HG03571 (cell line): ENCODE data around the gene TMEM259.

Experiments used
- ATAC-seq: cut with Tn5 transposase; IDR thresholded peaks from one replicate; pipeline ENCODE4 v1.9.1; 2021; ENCODE audit not compliant: unreplicated experiment

The TMEM259 gene

DNA sequence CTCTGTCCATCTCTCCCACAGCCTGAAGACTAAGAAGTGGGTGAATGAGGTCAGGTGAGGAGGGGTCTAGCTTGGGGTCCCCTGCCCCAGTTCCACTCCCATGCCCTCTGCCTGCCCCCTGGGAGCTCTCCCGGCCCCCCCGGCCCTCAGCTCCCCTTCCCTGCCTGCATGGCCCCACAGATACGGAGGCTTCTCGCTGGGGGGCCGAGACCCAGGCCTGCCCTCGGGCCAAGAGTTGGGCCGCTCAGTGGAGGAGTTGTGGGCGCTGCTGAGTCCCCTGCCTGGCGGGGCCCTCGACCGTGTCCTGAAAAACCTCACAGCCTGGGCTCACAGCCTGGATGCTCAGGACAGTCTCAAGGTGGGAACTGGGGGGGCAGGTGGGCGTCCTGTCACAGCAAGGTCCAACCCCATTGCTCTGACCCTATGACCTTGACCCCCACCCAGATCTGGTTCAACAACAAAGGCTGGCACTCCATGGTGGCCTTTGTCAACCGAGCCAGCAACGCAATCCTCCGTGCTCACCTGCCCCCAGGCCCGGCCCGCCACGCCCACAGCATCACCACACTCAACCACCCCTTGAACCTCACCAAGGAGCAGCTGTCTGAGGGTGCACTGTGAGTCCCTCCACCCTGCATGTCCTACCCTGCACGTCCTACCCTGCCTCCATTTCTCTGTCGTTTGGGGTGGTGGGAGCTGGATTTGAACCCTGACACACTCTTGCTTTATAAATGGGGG, 35.1 kb upstream of the TMEM259 start:
- ATAC-seq = no peak

DNA sequence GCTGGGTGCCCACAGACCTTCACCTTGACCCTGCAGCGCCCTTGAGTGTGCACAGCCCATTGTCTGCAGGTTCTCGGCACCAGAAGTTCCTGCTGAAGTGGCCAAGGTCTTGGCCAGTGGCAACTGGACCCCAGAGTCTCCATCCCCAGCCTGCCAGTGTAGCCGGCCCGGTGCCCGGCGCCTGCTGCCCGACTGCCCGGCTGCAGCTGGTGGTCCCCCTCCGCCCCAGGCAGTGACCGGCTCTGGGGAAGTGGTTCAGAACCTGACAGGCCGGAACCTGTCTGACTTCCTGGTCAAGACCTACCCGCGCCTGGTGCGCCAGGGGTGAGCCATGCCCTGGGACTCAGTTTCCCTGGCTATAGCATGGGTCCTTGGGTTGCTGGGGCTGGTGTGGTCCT, 34.1 kb upstream of the TMEM259 start:
- ATAC-seq = no peak

DNA sequence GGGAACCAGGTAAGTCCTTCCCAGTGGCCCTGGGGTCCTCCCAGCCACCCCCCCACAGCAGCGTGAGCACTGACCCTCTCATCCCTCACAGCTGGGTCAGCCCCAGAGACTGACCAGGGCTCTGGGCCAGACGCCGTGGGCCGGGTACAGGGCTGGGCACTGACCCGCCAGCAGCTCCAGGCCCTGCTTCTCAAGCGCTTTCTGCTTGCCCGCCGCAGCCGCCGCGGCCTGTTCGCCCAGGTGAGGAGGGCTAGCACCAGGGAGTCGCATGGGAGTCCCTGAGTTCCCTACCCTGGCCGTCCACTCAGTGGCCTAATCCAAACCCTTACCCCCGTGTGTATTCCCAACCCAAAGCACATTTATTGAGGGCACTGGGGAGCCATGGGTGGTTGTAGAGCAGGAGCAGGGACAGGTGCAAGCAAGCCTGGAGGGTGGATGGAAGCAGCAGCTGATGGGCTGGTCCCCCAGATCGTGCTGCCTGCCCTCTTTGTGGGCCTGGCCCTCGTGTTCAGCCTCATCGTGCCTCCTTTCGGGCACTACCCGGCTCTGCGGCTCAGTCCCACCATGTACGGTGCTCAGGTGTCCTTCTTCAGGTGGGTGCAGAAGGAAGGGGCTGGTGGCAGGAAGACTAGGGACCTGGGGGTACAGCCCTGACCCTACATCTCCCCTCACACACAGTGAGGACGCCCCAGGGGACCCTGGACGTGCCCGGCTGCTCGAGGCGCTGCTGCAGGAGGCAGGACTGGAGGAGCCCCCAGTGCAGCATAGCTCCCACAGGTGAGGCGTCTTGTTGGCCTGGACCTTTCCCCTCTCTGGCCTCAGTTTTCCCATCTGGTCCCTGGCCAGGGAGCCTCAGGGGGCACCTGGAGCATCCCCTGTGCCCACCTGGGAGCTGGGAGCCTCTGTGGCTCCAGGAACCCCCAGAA, 33.4 kb upstream of the TMEM259 start:
- ATAC-seq = no peak

DNA sequence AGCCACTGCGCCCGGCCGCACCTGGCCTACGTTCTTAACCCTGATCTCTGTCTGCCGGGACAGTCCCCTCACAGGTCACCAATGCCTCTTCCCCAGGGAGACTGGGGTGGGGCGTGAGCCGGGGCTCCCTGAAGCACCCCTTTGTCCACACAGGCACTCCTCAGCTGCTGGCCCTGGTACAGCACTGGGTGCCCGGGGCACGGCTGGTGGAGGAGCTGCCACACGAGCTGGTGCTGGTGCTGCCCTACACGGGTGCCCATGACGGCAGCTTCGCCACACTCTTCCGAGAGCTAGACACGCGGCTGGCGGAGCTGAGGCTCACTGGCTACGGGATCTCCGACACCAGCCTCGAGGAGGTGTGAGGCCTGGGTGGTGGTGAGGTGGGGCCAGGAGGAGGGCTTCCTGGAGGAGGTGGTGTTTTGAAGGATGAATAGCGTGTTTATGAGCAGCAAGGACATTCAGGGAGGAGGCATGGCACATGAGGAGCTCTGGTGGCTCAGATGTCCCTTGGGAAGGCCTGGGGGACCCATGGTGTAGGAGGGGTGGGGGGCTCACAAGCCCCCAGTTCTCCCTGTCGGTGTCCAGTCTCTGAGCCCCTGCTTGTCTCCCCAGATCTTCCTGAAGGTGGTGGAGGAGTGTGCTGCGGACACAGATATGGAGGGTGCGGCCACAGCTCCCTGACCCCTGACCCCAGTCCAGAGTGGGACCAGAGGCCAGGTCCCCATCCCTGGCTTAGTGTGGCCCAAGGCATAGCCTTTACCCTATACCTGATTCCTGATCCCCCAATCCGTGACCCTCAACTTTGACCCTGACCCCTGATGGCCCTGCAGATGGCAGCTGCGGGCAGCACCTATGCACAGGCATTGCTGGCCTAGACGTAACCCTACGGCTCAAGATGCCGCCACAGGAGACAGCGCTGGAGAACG, 32.5 kb upstream of the TMEM259 start:
- ATAC-seq = no peak

DNA sequence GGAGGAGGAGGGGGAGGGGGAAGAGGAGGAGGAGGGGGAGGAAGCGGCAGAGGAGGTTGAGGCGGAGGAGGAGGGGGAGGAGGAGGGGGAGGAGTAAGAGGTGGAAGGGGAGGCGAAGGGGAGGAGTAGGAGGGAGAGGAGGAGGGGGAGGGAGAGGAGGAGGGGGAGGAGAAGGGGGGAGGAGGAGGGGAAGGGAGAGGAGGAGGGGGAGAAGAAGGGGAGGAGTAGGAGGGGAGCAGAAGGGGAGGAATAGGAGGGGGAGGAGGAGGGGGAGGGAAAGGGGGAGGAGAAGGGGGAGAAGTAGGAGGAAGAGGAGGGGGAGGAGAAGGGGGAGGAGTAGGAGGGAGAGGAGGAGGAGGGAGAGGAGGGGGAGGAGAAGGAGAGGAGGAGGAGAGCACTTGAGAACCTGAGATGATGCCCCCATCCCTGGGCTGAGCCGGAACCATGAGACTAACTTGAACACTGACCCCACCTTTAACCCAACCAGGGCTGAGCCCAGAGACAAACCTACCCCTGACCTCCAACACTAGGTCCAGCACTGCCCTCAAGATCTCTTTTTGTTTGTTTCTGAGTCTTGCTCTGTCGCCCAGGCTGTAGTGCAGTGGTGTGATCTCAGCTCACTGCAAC, 31.5 kb upstream of the TMEM259 start:
- no peak for ATAC-seq

DNA sequence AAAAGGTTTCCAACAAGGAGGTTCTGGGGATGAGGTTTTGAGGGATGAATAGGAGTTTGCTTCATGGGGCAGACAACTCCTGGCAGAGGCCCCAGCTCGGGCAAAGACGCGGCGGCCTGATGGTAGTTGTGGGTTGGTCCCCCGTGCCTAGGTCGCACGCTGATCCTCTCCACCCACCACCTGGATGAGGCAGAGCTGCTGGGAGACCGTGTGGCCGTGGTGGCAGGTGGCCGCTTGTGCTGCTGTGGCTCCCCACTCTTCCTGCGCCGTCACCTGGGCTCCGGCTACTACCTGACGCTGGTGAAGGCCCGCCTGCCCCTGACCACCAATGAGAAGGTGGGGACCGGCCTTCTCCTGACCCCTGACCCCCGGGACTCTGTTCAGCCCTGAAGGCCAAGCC, 30.9 kb upstream of the TMEM259 start:
- ATAC-seq = no peak

DNA sequence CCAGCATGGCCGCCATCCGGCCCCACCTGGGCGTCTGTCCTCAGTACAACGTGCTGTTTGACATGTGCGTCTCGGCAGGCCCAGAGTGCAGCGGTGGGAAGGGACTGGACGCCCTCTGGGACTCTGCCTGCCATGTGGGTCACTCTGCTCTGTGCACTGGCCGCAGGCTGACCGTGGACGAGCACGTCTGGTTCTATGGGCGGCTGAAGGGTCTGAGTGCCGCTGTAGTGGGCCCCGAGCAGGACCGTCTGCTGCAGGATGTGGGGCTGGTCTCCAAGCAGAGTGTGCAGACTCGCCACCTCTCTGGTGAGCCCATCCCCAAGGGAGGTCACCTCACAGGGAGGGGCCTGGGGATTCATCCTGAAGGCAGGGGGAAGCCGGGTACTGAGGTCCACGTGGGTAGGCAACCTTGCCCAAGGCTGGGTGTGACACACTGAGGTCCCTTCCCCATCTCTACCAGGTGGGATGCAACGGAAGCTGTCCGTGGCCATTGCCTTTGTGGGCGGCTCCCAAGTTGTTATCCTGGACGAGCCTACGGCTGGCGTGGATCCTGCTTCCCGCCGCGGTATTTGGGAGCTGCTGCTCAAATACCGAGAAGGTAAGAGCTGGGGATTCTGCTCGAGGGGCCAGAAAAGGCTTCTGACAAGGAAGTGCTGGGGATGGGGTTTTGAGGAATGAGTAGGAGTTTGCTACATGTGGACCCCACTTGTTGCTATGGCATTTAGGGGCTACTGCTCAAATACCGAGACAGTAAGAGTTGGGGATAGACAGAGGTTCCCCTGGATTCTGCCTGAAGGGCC, 30.3 kb upstream of the TMEM259 start:
- no peak for ATAC-seq

DNA sequence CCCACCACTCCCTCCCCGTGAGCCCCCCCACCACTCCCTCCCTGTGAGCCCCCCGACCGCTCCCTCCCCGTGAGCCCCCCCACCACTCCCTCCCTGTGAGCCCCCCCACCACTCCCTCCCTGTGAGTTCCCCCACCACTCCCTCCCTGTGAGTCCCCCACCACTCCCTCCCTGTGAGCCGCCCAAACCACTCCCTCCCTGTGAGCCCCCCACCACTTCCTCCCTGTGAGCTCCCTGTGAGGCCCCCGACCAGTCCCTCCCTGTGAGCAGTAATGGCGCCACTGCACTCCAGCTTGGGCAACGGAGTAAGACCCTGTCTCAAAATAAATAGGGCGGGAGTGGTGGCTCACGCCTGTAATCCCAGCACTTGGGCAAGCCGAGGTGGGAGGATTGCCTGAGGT, 28.9 kb upstream of the TMEM259 start:
- no peak for ATAC-seq

DNA sequence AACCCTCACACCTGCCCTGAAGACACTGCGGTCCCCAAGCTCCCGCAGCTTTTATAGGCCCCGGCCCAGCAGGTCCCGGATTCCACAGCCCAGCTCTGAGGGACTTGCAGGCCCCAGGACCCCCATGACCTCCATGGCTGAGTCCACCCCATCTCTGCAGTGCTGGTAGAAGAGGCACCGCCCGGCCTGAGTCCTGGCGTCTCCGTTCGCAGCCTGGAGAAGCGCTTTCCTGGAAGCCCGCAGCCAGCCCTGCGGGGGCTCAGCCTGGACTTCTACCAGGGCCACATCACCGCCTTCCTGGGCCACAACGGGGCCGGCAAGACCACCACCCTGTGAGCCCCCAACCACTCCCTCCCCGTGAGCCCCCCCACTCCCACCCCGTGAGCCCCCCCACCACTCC, 28.2 kb upstream of the TMEM259 start:
- no peak for ATAC-seq

DNA sequence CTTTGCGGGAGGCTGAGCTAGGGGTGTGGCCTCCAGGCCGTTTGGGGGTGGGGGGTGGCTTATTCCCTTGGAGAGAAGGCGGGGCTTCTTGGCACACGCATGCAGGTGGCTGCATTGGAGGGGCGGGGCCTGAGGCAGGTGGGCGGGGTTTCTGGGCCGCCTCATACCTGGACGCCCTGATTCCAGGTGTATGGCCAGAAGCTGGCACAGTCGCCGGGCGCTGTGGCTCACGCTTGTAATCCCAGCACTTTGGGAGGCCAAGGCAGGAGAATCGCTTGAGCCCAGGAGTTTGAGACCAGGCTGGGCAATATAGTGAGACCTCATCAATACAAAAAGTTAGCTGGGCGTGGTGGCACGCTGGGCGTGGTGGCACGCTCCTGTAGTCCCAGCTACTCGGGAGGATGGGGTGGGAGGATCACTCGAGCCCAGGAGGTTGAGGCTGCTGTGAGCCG, 26.8 kb upstream of the TMEM259 start:
- ATAC-seq = no peak

DNA sequence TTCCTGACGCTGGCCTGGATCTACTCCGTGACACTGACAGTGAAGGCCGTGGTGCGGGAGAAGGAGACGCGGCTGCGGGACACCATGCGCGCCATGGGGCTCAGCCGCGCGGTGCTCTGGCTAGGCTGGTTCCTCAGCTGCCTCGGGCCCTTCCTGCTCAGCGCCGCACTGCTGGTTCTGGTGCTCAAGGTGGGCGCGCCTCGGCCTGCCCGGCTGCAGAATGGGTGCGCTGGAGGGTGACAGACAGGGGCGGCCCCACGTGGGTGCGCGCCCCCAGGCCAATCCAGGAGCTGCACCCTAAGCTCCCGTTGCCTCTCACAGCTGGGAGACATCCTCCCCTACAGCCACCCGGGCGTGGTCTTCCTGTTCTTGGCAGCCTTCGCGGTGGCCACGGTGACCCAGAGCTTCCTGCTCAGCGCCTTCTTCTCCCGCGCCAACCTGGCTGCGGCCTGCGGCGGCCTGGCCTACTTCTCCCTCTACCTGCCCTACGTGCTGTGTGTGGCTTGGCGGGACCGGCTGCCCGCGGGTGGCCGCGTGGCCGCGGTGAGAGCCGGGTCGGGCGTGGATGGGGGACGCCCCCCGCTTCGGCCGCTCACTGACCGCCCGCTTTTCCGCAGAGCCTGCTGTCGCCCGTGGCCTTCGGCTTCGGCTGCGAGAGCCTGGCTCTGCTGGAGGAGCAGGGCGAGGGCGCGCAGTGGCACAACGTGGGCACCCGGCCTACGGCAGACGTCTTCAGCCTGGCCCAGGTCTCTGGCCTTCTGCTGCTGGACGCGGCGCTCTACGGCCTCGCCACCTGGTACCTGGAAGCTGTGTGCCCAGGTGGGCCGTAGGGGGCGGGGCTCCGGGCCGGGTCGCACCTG, 26.1 kb upstream of the TMEM259 start:
- no peak for ATAC-seq

DNA sequence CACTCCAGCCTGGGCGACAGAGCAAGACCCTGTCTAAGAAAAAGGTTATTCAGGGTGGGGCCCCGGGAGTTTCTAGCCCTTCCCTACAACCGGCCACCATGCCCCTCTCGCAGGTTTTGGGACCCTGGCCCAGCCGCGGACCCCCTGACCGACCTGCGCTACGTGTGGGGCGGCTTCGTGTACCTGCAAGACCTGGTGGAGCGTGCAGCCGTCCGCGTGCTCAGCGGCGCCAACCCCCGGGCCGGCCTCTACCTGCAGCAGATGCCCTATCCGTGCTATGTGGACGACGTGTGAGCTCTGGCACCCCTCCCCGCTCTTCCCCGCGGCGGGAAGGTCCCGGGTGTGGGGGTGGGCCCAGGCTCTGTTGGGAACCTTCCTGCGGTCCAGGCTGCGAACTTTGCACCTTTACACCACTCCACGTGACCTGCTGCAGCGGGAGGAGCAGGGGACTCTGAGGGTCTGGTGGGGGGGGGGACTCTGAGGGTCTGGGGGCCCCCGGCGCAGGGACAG, 25.2 kb upstream of the TMEM259 start:
- ATAC-seq = no peak

DNA sequence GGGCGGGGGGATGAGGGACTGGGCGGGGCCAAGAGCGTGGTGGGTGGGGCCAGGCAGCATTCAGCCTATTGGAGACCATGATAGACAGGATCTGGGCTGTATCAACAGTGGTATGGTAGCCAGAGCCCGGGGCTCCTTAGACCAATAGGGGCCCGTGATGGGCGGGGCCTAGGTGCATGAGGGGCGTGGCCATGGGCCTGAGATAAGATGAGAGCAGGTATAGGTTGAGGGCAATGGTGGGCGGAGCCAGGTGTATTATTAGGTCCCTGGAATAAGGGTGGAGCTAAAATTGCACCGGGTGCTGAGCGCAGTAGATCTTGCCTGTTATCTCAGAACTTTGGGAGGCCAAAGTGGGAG, 24.3 kb upstream of the TMEM259 start:
- no peak for ATAC-seq

DNA sequence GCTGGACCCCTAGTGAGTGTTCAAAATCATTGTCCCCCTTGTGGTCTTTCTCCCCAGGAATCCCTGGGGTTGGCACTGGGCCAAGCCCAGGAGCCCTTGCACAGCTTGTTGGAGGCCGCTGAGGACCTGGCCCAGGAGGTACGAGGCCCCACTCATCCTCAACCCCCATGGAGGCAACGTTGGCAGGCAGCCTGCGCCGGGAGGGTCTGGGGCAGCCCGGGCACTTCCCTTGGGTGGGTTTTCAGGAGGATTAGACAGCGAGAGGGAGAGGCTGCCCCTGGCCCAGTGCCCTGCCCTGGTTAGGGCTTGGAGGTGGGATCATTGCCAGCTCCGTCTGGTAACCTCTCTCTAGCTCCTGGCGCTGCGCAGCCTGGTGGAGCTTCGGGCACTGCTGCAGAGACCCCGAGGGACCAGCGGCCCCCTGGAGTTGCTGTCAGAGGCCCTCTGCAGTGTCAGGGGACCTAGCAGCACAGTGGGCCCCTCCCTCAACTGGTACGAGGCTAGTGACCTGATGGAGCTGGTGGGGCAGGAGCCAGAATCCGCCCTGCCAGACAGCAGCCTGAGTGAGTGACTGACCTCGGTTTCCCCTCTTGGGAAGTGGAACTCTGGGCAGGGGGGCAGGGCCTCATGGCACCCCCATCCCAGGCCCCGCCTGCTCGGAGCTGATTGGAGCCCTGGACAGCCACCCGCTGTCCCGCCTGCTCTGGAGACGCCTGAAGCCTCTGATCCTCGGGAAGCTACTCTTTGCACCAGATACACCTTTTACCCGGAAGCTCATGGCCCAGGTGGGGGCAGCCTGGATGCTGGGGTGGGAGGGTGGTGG, 22.0 kb upstream of the TMEM259 start:
- ATAC-seq = no peak

DNA sequence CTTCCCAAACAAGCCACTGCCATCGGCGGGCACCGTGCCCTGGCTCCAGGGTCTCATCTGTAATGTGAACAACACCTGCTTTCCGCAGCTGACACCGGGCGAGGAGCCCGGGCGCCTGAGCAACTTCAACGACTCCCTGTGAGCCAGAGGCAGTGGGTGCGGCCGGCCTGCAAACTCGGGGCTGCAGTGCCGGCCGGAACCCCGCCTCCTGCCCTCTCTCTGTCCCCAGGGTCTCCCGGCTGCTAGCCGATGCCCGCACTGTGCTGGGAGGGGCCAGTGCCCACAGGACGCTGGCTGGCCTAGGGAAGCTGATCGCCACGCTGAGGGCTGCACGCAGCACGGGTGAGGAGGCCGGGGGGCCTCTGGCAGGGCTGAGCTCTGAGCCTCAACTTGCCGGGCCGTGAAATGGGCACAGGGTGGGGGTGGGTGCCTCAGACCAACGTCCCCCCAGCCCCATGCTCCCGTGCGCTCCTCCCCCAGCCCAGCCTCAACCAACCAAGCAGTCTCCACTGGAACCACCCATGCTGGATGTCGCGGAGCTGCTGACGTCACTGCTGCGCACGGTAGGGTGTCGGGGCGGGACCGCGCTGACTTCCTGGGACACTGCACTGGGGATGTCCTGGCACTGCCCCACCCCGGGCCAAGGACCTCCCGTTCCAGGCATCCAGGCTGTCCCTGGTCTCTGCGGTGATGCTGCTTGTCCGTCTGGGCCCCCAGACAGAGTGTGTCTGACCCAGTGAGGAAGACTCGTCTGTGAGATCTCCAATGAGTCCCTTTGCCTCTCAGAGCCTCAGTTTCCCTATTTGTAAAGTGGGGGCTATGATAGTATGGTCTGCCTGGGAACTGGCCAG, 21.1 kb upstream of the TMEM259 start:
- no peak for ATAC-seq

DNA sequence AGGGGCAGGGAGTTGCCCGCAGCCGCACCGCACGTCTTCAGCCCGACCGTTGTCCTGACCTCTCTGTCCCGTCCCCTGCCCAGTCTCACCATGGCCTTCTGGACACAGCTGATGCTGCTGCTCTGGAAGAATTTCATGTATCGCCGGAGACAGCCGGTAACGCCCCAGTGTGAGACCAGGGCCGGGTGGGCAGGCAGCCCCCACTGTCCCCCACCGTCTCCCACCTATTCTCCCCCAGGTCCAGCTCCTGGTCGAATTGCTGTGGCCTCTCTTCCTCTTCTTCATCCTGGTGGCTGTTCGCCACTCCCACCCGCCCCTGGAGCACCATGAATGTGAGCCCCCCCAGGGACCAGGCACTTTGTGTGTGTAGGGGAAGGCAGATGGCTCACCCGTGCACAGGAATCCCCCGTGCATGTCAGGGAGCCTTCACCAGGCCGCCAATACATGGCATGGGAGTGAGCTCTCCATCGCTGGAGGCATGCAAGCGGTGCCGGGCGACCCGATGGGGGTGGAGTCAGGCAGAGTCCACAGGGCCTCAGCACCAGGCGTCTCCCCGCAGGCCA, 20.4 kb upstream of the TMEM259 start:
- no peak for ATAC-seq
